Mammary epithelial cell (primary cell): ENCODE results near the gene DLG5.

Source experiments
- EZH2 ChIP-seq: IDR thresholded peaks from 2 replicates; pipeline ENCODE4 v1.6.1; 2012; ENCODE audit warnings: low read length, inconsistent platforms, borderline replicate concordance
- TF ChIP-seq, protein P1 (sequence below), 2 donors: IDR thresholded peaks in 1 of 2; conservative IDR thresholded peaks in 1 of 2; 2 replicates each; pipeline ENCODE4 v1.5.1; 2011 to 2012; ENCODE audit warnings: inconsistent platforms in 2 of 2, low read length in 2 of 2, mild to moderate bottlenecking in 2 of 2, control low read depth in 1 of 2, low read depth in 1 of 2; ENCODE audit not compliant: insufficient read depth in 1 of 2; ENCODE audit errors: extremely low read depth in 1 of 2

- TF ChIP-seq, protein P1, sequence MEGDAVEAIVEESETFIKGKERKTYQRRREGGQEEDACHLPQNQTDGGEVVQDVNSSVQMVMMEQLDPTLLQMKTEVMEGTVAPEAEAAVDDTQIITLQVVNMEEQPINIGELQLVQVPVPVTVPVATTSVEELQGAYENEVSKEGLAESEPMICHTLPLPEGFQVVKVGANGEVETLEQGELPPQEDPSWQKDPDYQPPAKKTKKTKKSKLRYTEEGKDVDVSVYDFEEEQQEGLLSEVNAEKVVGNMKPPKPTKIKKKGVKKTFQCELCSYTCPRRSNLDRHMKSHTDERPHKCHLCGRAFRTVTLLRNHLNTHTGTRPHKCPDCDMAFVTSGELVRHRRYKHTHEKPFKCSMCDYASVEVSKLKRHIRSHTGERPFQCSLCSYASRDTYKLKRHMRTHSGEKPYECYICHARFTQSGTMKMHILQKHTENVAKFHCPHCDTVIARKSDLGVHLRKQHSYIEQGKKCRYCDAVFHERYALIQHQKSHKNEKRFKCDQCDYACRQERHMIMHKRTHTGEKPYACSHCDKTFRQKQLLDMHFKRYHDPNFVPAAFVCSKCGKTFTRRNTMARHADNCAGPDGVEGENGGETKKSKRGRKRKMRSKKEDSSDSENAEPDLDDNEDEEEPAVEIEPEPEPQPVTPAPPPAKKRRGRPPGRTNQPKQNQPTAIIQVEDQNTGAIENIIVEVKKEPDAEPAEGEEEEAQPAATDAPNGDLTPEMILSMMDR (conservative IDR thresholded peaks at IDR 0.05 in 1 of 2, IDR thresholded peaks at IDR 0.05 in 1 of 2; ENCODE audit: extremely low read depth in 1 of 2, insufficient read depth in 1 of 2, low read depth in 1 of 2, low read length in 2 of 2) = no peak
- no peak for TF ChIP-seq EZH2
These were observed 26.9 kb downstream of the DLG5 start for GRCh38 chr10:77899690-77900089.
